Mesenchymal stem cell (in vitro differentiated cells and primary cell): ENCODE measurements around the gene C14orf180.

ENCODE experiments used
- DNase-seq: peaks from one replicate; pipeline ENCODE4 v3.0.0-alpha.2; 2013
- H2AFZ ChIP-seq: one replicate; pipeline ENCODE4 v1.6.1; 2013; ENCODE audit warnings: low read depth, mild to moderate bottlenecking, control low read depth, inconsistent platforms, low read length, moderate library complexity
- H2AK5ac ChIP-seq: 2 replicates; pipeline ENCODE4 v1.6.1; 2013; ENCODE audit warnings: low read length, moderate library complexity, mild to moderate bottlenecking, inconsistent platforms; ENCODE audit not compliant: severe bottlenecking
- H2BK120ac ChIP-seq: one replicate; pipeline ENCODE4 v1.6.1; 2013; ENCODE audit warnings: low read depth, mild to moderate bottlenecking, inconsistent platforms, low read length, moderate library complexity
- H2BK12ac ChIP-seq, 2 experiments: one replicate each; pipeline ENCODE4 v1.6.1; 2013; ENCODE audit warnings: inconsistent platforms in 2 of 2, low read length in 2 of 2, mild to moderate bottlenecking in 2 of 2, moderate library complexity in 2 of 2, control low read depth in 1 of 2
- H2BK15ac ChIP-seq: one replicate; pipeline ENCODE4 v1.6.1; 2013; ENCODE audit warnings: mild to moderate bottlenecking, low read depth, inconsistent platforms; ENCODE audit not compliant: poor library complexity, severe bottlenecking
- H2BK5ac ChIP-seq: 2 replicates; pipeline ENCODE4 v1.6.1; 2013; ENCODE audit warnings: low read depth, mild to moderate bottlenecking, low read length, control low read depth, inconsistent platforms; ENCODE audit not compliant: poor library complexity, severe bottlenecking
- H3K14ac ChIP-seq, 2 experiments: one replicate each; pipeline ENCODE4 v1.6.1; 2013; ENCODE audit warnings: inconsistent platforms in 2 of 2, low read length in 2 of 2, control low read depth in 1 of 2, mild to moderate bottlenecking in 1 of 2, moderate library complexity in 1 of 2
- H3K18ac ChIP-seq, 2 experiments: one replicate each; pipeline ENCODE4 v1.6.1; 2013; ENCODE audit warnings: inconsistent platforms in 2 of 2, low read length in 2 of 2, control low read depth in 1 of 2, low read depth in 1 of 2, mild to moderate bottlenecking in 1 of 2
- H3K23ac ChIP-seq, 2 experiments: one replicate each; pipeline ENCODE4 v1.6.1; 2013; ENCODE audit warnings: inconsistent platforms in 2 of 2, low read length in 2 of 2, mild to moderate bottlenecking in 2 of 2, moderate library complexity in 2 of 2, control low read depth in 1 of 2
- H3K27ac ChIP-seq: 2 replicates; pipeline ENCODE4 v1.5.1; 2013; ENCODE audit warnings: mild to moderate bottlenecking, moderate library complexity, low read length, control low read depth, inconsistent platforms; ENCODE audit not compliant: poor library complexity, severe bottlenecking
- H3K27me3 ChIP-seq, 2 experiments: 2 replicates each; pipeline versions ENCODE4 v1.6.1 to v1.7.0; 2013; ENCODE audit warnings: low read length in 2 of 2, mild to moderate bottlenecking in 2 of 2, moderate library complexity in 2 of 2, control low read depth in 1 of 2, inconsistent platforms in 1 of 2; ENCODE audit not compliant: control insufficient read depth in 1 of 2, insufficient read depth in 1 of 2
- H3K36me3 ChIP-seq, 2 experiments: 2 replicates each; pipeline versions ENCODE4 v1.6.1 to v1.7.0; 2013; ENCODE audit warnings: low read length in 2 of 2, control low read depth in 1 of 2, inconsistent platforms in 1 of 2, low read depth in 1 of 2, mild to moderate bottlenecking in 1 of 2; ENCODE audit not compliant: insufficient read depth in 2 of 2, control insufficient read depth in 1 of 2
- H3K4ac ChIP-seq, 2 experiments: one replicate each; pipeline ENCODE4 v1.6.1; 2013; ENCODE audit warnings: inconsistent platforms in 2 of 2, low read length in 2 of 2, mild to moderate bottlenecking in 2 of 2, moderate library complexity in 2 of 2, control low read depth in 1 of 2, low read depth in 1 of 2
- H3K4me1 ChIP-seq: 2 replicates; pipeline ENCODE4 v1.6.1; 2013; ENCODE audit warnings: low read depth, low read length, control low read depth; ENCODE audit not compliant: control insufficient read depth, insufficient read depth
- H3K4me2 ChIP-seq: 2 replicates; pipeline ENCODE4 v1.6.1; 2013; ENCODE audit warnings: low read length, mild to moderate bottlenecking, inconsistent platforms; ENCODE audit not compliant: poor library complexity, severe bottlenecking
- H3K4me3 ChIP-seq, 2 experiments: 2 replicates each; pipeline versions ENCODE4 v1.5.1 to v1.7.0; 2013; ENCODE audit warnings: low read length in 2 of 2, mild to moderate bottlenecking in 2 of 2, control low read depth in 1 of 2, low read depth in 1 of 2; ENCODE audit not compliant: insufficient read depth in 1 of 2
- H3K79me1 ChIP-seq: replicated peaks from 2 replicates; pipeline ENCODE4 v1.6.1; 2013; ENCODE audit warnings: mild to moderate bottlenecking, control low read depth, low read length, inconsistent platforms; ENCODE audit not compliant: poor library complexity, severe bottlenecking
- H3K9ac ChIP-seq: 2 replicates; pipeline ENCODE4 v1.7.0; 2013; ENCODE audit warnings: mild to moderate bottlenecking, low read length, moderate library complexity
- H3K9me3 ChIP-seq: 2 replicates; pipeline ENCODE4 v1.7.0; 2013; ENCODE audit warnings: mild to moderate bottlenecking, low read length; ENCODE audit not compliant: control insufficient read depth
- H4K8ac ChIP-seq: one replicate; pipeline ENCODE4 v1.6.1; 2013; ENCODE audit warnings: inconsistent platforms, mild to moderate bottlenecking, low read length, moderate library complexity
- H4K91ac ChIP-seq: one replicate; pipeline ENCODE4 v1.6.1; 2013; ENCODE audit warnings: mild to moderate bottlenecking, low read length, inconsistent platforms
- WGBS: methylation state at CpG from one replicate; pipeline ENCODE4 v1.1.7; 2013; ENCODE audit warnings: mixed read lengths; 5-methylcytosine and 5-hydroxymethylcytosine counted together

C14orf180 gene

GRCh38 chr14:104581521-104581920 lies 2.0 kb downstream of the C14orf180 start:
- Histone ChIP-seq H3K4me3 (no peak overlapping the region), H3K4ac (no peak overlapping the region), H2BK15ac (no peak overlapping the region), H2AFZ (no peak overlapping the region), H3K27me3 (peaks cover 15 to 88% of the 10 kb centered on the region in 2 experiments), H3K36me3 (no peaks in the 10 kb centered on the region), H2BK5ac (no peak overlapping the region), H3K23ac (no peak overlapping the region), H3K14ac (no peak overlapping the region), H2AK5ac (no peak overlapping the region), H3K9ac (no peak overlapping the region), H3K27ac (no peak overlapping the region), H3K9me3 (no peaks in the 10 kb centered on the region), H2BK12ac (no peak overlapping the region), H4K91ac (no peak overlapping the region), H3K79me1 (no peaks in the 10 kb centered on the region), H3K18ac (no peak overlapping the region), H3K4me2 (no peak overlapping the region), H2BK120ac (no peak overlapping the region), H4K8ac (no peak overlapping the region), H3K4me1 (no peaks in the 10 kb centered on the region)
- 73% methylated on average over 9 of the region's 9 CpGs for WGBS
- no peak for DNase-seq

GRCh38 chr14:104582005-104582404 lies 2.4 kb downstream of the C14orf180 start:
- Histone ChIP-seq H3K4me3 (no peak overlapping the region), H3K4me2 (no peak overlapping the region), H2AK5ac (no peak overlapping the region), H2BK15ac (no peak overlapping the region), H3K23ac (no peak overlapping the region), H3K18ac (no peak overlapping the region), H4K91ac (no peak overlapping the region), H3K79me1 (no peaks in the 10 kb centered on the region), H3K4ac (no peak overlapping the region), H4K8ac (no peak overlapping the region), H3K36me3 (no peaks in the 10 kb centered on the region), H3K4me1 (no peaks in the 10 kb centered on the region), H3K9ac (no peak overlapping the region), H3K27me3 (peaks cover 11 to 84% of the 10 kb centered on the region in 2 experiments), H2BK12ac (no peak overlapping the region), H2BK120ac (no peak overlapping the region), H3K9me3 (no peaks in the 10 kb centered on the region), H2BK5ac (no peak overlapping the region), H3K27ac (no peak overlapping the region), H3K14ac (no peak overlapping the region), H2AFZ (no peak overlapping the region)
- DNase-seq, result no peak
- WGBS, result 88% methylated on average over 20 of the region's 20 CpGs

- no peak overlapping the region for H4K8ac ChIP-seq
- H2AFZ ChIP-seq, result no peak overlapping the region
- H2BK15ac ChIP-seq, result no peak overlapping the region
- no peak overlapping the region for H3K4me2 ChIP-seq
- no peaks in the 10 kb centered on the region for H3K36me3 ChIP-seq
- no peak overlapping the region for H3K27ac ChIP-seq
- H3K27me3 ChIP-seq, result peaks cover 11 to 81% of the 10 kb centered on the region in 2 experiments
- H2BK12ac ChIP-seq, result no peak overlapping the region
- H3K4ac ChIP-seq, result no peak overlapping the region
- whole genome bisulfite sequencing, result 58% methylated on average over 12 of the region's 12 CpGs
- no peak for DNase-seq
- H3K9me3 ChIP-seq, result no peaks in the 10 kb centered on the region
- no peak overlapping the region for H4K91ac ChIP-seq
- H2BK120ac ChIP-seq, result no peak overlapping the region
- H3K14ac ChIP-seq, result no peak overlapping the region
- no peak overlapping the region for H3K4me3 ChIP-seq
- H3K18ac ChIP-seq, result no peak overlapping the region
- no peaks in the 10 kb centered on the region for H3K79me1 ChIP-seq
- H2BK5ac ChIP-seq, result no peak overlapping the region
- H3K23ac ChIP-seq, result no peak overlapping the region
- H2AK5ac ChIP-seq, result no peak overlapping the region
- H3K4me1 ChIP-seq, result no peaks in the 10 kb centered on the region
- H3K9ac ChIP-seq, result no peak overlapping the region
These were observed 3.1 kb downstream of the C14orf180 start for GRCh38 chr14:104582662-104583061.

- no peaks in the 10 kb centered on the region for H3K9me3 ChIP-seq
- WGBS, result 76% methylated on average over 27 of the region's 27 CpGs
- H3K4me1 ChIP-seq, result no peaks in the 10 kb centered on the region
- no peaks in the 10 kb centered on the region for H3K79me1 ChIP-seq
- H2AFZ ChIP-seq, result no peak overlapping the region
- H4K8ac ChIP-seq, result no peak overlapping the region
- H2BK15ac ChIP-seq, result no peak overlapping the region
- no peak overlapping the region for H3K4me3 ChIP-seq
- H4K91ac ChIP-seq, result no peak overlapping the region
- no peak overlapping the region for H2BK12ac ChIP-seq
- H2AK5ac ChIP-seq, result no peak overlapping the region
- no peak overlapping the region for H2BK5ac ChIP-seq
- H3K14ac ChIP-seq, result no peak overlapping the region
- DNase-seq, result no peak
- H3K9ac ChIP-seq, result no peak overlapping the region
- H3K27ac ChIP-seq, result no peak overlapping the region
- H3K18ac ChIP-seq, result no peak overlapping the region
- H3K36me3 ChIP-seq, result no peaks in the 10 kb centered on the region
- H3K4me2 ChIP-seq, result no peak overlapping the region
- no peak overlapping the region for H3K4ac ChIP-seq
- H3K27me3 ChIP-seq, result peaks cover 6 to 71% of the 10 kb centered on the region in 2 experiments
- no peak overlapping the region for H2BK120ac ChIP-seq
- H3K23ac ChIP-seq, result peak overlapping the region in 1 of 2 experiments; percentile 36
These were observed 4.1 kb downstream of the C14orf180 start for GRCh38 chr14:104583424-104584306.
